DMS114 treated with DMSO at 0.1 percent for 48 hours (cell line): ENCODE results near the gene OR13G1.
A peak's percentile ranks its signal among the peaks of the same experiment; 100 is the strongest.
"Not testable (repeated sequence)": the region's sequence is repeated elsewhere in the genome, so short reads cannot be mapped to it uniquely, and the experiment has no call there.

Source experiments
- DNase-seq: peaks from one replicate; lab custom pipeline; 2025; ENCODE audit not compliant: unreplicated experiment; lab: John Stamatoyannopoulos, UW

OR13G1 gene

GRCh38 chr1:247679639-247680038 lies at the start of gene OR13G1:
Gene OR13G1, minus strand, starts transcription at chr1:247679739. Its CDS starts 6,698 bp downstream, at chr1:247673041.
- DNase-seq: no peak

- no peak for DNase-seq
Observed at GRCh38 chr1:247721222-247721621, 41.7 kb upstream of the OR13G1 start.

- DNase-seq: no peak
Observed at GRCh38 chr1:247716546-247716945, 37.0 kb upstream of the OR13G1 start, which contains the start of gene OR6F1. Gene OR6F1, minus strand, starts transcription at chr1:247716646. Its CDS starts 3,891 bp downstream, at chr1:247712755.

- DNase-seq: no peak
Observed at GRCh38 chr1:247713753-247714152, 34.2 kb upstream of the OR13G1 start.

GRCh38 chr1:247710681-247711080 lies 31.1 kb upstream of the OR13G1 start:
- not testable (repeated sequence) for DNase-seq

GRCh38 chr1:247701338-247701737 lies 21.8 kb upstream of the OR13G1 start:
- DNase-seq: no peak

GRCh38 chr1:247681288-247681897 lies 1.9 kb upstream of the OR13G1 start:
- DNase-seq: peak; percentile 59

- DNase-seq: no peak
Observed at GRCh38 chr1:247680171-247680570, 632 bp upstream of the OR13G1 start.

- DNase-seq: no peak
Observed at GRCh38 chr1:247669225-247669624, 10.3 kb downstream of the OR13G1 start.

- DNase-seq: no peak
Observed at GRCh38 chr1:247656221-247656875, 23.2 kb downstream of the OR13G1 start.

- no peak for DNase-seq
Observed at GRCh38 chr1:247653040-247653439, 26.5 kb downstream of the OR13G1 start.

GRCh38 chr1:247647864-247648263 lies 31.7 kb downstream of the OR13G1 start:
- DNase-seq: no peak

- no peak for DNase-seq
Observed at GRCh38 chr1:247646867-247647266, 32.7 kb downstream of the OR13G1 start.

GRCh38 chr1:247642742-247643141 lies 36.8 kb downstream of the OR13G1 start:
- no peak for DNase-seq

GRCh38 chr1:247639381-247639981 lies 40.1 kb downstream of the OR13G1 start:
- peak; percentile 63 for DNase-seq

GRCh38 chr1:247638781-247639180 lies 40.8 kb downstream of the OR13G1 start:
- DNase-seq: no peak

- DNase-seq: no peak
Observed at GRCh38 chr1:247638011-247638410, 41.5 kb downstream of the OR13G1 start.

- no peak for DNase-seq
Observed at GRCh38 chr1:247627951-247628350, 51.6 kb downstream of the OR13G1 start.
